Right lobe of liver (tissue), 6 donors: ENCODE results near the gene QPRT. TPM values are rescaled to one million over a fixed set of nuclear protein-coding genes. Genes with fewer than 3 reads are reported as not detected.

ENCODE experiments used
- ATAC-seq, 4 donors: fragments of 200-7000 bp; cut with Tn5 transposase; one replicate each; pipeline ENCODE4 v1.9.1; 2020; ENCODE audit warnings: mild to moderate bottlenecking in 4 of 4, moderate library complexity in 4 of 4
- DNase-seq, 3 donors: peaks; one replicate each; pipeline ENCODE4 v3.0.0-alpha.2; 2020
- H3K27ac ChIP-seq, 3 donors: fragments of 200-600 bp; one replicate each; pipeline ENCODE4 v1.8.0; 2022
- H3K27me3 ChIP-seq, 2 donors: fragments of 200-600 bp; one replicate each; pipeline ENCODE4 v1.8.0; 2022
- H3K36me3 ChIP-seq, 4 donors: fragments of 200-600 bp; sonication (generic) in 1 of 4; one replicate each; pipeline versions ENCODE4 v1.5.1 to v1.8.0; 2017 to 2022; ENCODE audit warnings: control low read depth in 1 of 4
- H3K4me1 ChIP-seq, 4 donors: fragments of 200-600 bp; sonication (generic) in 1 of 4; one replicate each; pipeline versions ENCODE4 v1.5.1 to v1.8.0; 2017 to 2022; ENCODE audit warnings: control low read depth in 1 of 4
- H3K4me3 ChIP-seq, 3 donors: fragments of 200-600 bp; one replicate each; pipeline ENCODE4 v1.8.0; 2022
- H3K9me3 ChIP-seq, 4 donors: fragments of 200-600 bp; sonication (generic) in 1 of 4; one replicate each; pipeline versions ENCODE4 v1.5.1 to v1.8.0; 2017 to 2022; ENCODE audit warnings: control low read depth in 1 of 4
- POLR2A ChIP-seq: fragments of 450-650 bp; IDR thresholded peaks from one replicate; pipeline ENCODE4 v1.6.1; 2017; ENCODE audit warnings: antibody characterized with exemption, mild to moderate bottlenecking
- WGBS: methylation state at CpG from one replicate; pipeline ENCODE4 v1.1.6; 2018; ENCODE audit warnings: low coverage, low lambda C conversion rate; ENCODE audit not compliant: insufficient coverage; ENCODE audit errors: missing lambda C conversion rate; 5-methylcytosine and 5-hydroxymethylcytosine counted together
- intact Hi-C, 2 donors: fragments of 100-400 bp; cut with DNase I; formaldehyde crosslinking; loops; one replicate each; pipeline versions ENCODE4 v1.11.2 to v1.14.1; 2022
- total RNA-seq, 6 experiments: library from RNA; depleted of rRNA in 2 of 6; stranded (reverse); fragments of >200 nt in 2 of 6; fragmentation: NEBNext Ultra II Directional in 3 of 6; extraction: Animal tissue kit (Norgen Biotek cat#: 25700) in 3 of 6; gene quantifications; one replicate each; pipeline versions ENCODE4 v1.1.0 to v1.2.4, GENCODE V29; 2016 to 2023
- TF ChIP-seq, protein P1 (sequence below), 4 donors: fragments of 200-600 bp in 3 of 4; fragments of 450-650 bp in 1 of 4; IDR thresholded peaks; one replicate each; pipeline versions ENCODE4 v1.5.1 to v1.8.0; 2016 to 2022; ENCODE audit warnings: antibody characterized with exemption in 4 of 4, mild to moderate bottlenecking in 2 of 4
- donor health status: DM: no; HTN: yes; CAD: no.
- donor health status: DM: no; HTN: no; CAD: no.
- donor health status: DM: no; HTN: no; CAD: no.
- donor health status: DM: no; HTN: yes; CAD: no.
- donor health status: DM: no; HTN: yes; CAD: no.

Gene QPRT
- total RNA-seq, 6 experiments from 2014 or later, result 95.2 to 154 (median 128) TPM

DNA sequence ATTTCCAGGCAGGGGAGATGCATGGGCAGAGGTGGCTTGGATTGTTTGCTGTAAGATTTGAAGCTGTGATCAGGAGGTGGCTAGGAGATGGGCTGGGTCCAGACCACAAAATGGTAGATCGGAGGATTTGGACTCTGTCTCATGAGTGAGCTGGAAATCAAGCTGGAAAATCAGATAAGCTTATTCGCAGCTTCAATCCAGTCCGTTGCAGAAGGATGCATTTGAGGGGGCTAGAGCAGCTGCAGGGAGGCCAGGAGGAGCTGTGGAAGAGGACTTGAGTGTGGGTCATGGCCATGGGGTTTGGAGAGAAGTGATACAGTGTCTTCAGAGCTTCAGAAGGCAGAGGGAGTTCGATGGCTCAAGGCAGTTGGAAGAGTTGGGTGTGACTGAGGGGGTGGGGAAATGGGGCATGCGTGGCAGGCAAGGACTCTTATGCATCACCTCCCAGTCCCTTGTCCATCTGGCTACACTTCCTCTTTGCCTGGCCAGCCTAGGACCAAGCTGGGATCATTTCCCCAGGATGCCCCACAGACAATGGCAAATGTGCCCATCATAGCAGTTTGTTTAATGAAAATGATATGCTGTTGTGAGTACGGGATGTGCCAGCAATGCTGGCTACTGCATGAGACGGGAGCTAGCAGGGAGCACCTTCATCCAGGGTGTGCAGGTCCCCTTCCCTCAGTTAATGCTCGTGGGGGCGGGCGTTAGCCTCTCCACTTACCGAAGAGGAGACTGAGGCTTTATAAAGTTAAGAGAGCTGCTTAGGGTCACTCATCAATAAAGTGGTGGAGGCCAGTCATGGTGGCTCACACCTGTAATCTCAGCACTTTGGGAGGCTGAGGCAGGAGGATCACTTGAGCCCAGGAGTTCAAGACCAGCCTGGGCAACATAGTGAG lies 20.6 kb downstream of the QPRT start:
- ATAC-seq (peak in 2 of 4 donors; percentile 5 to 6), DNase-seq (no peak)
- Histone ChIP-seq H3K27me3 (no peaks in the 10 kb centered on the region), H3K36me3 (peaks cover 0 to 5% (median 0%) of the 10 kb centered on the region in 4 donors), H3K4me3 (no peak overlapping the region), H3K4me1 (peaks cover 0 to 5% (median 0%) of the 10 kb centered on the region in 4 donors), H3K9me3 (no peaks in the 10 kb centered on the region), H3K27ac (no peak overlapping the region)
- intact Hi-C loops, result loop anchor here in 1 of 2 donors (10.0 kb wide), 1 partner anchor 325 kb away; the partner anchor contains the start of gene C16orf92
- TF ChIP-seq, protein P1, sequence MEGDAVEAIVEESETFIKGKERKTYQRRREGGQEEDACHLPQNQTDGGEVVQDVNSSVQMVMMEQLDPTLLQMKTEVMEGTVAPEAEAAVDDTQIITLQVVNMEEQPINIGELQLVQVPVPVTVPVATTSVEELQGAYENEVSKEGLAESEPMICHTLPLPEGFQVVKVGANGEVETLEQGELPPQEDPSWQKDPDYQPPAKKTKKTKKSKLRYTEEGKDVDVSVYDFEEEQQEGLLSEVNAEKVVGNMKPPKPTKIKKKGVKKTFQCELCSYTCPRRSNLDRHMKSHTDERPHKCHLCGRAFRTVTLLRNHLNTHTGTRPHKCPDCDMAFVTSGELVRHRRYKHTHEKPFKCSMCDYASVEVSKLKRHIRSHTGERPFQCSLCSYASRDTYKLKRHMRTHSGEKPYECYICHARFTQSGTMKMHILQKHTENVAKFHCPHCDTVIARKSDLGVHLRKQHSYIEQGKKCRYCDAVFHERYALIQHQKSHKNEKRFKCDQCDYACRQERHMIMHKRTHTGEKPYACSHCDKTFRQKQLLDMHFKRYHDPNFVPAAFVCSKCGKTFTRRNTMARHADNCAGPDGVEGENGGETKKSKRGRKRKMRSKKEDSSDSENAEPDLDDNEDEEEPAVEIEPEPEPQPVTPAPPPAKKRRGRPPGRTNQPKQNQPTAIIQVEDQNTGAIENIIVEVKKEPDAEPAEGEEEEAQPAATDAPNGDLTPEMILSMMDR (IDR thresholded peaks at IDR 0.05), result no peak
- no peak for TF ChIP-seq POLR2A
- 50% methylated on average over 6 of the region's 11 CpGs for WGBS

DNA sequence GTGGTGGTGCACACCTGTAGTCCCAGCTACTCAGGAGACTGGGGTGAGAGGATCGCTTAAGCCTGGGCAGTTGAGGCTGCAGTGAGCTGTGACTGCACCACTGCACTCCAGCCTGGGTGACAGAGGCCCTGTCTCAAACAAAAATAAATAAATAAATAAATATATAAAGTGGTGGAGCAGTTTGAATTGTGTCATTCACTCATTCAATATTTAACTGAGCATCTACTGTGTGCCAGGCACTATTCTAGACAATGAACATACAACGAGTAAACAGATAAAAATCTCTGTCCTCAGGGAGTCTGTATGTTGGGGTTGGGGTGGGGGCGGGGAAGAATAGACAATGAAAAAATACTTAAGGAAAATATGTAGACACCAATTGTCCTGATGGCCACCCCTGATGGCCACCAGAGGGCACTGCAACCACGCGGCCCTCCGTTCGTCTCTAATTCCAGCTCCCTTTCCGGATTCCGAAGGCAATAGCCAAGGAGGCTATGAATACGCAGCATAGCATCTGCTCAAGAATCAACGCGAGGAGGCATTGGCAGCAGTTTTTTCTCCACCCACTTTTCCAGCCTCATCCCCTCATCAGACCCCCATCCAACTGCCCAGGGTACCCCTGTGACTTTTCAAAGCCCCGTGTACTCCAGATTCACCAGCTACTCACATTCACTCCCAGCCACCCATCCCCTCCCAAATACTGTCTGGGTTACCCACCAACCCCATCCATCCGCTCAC lies 21.4 kb downstream of the QPRT start:
- DNase-seq, result peak; percentile 67 to 80 (median 74)
- Histone ChIP-seq H3K4me3 (no peak overlapping the region), H3K27ac (no peak overlapping the region), H3K27me3 (no peaks in the 10 kb centered on the region), H3K36me3 (peaks cover 0 to 5% (median 0%) of the 10 kb centered on the region in 4 donors), H3K4me1 (no peaks in the 10 kb centered on the region), H3K9me3 (no peaks in the 10 kb centered on the region)
- 12% methylated on average over 13 of the region's 14 CpGs for WGBS
- peak; percentile 85 to 96 (median 92) for ATAC-seq
- intact Hi-C loops, result no loop called here
- TF ChIP-seq, protein P1 (IDR thresholded peaks at IDR 0.05), result peak; percentile 75 to 94 (median 90)
- no peak for TF ChIP-seq POLR2A

DNA sequence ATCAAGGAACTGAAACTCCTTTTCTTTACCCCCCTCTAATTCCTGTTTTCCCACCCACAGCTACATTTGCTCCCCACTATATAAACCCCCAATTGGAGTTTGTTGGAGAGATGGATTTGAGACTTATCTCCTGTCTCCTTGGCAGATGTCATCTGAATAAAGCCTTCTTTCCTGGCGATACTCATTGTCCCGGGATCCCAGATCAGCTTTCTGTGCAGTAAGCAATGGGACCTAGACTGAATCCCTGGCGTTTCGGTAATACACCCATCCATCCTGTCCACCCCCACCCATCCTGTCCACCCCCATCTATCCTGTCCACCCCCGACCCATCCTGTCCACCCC lies 22.2 kb downstream of the QPRT start:
- H3K4me3 ChIP-seq, result no peak overlapping the region
- DNase-seq, result peak in 1 of 3 donors; percentile 27
- WGBS, result 79% methylated on average over 5 of the region's 5 CpGs
- no peak overlapping the region for H3K27ac ChIP-seq
- intact Hi-C loops, result no loop called here
- peaks cover 0 to 5% (median 0%) of the 10 kb centered on the region in 4 donors for H3K36me3 ChIP-seq
- no peaks in the 10 kb centered on the region for H3K9me3 ChIP-seq
- TF ChIP-seq POLR2A, result no peak
- TF ChIP-seq, protein P1 (IDR thresholded peaks at IDR 0.05), result no peak
- ATAC-seq, result no peak
- no peaks in the 10 kb centered on the region for H3K4me1 ChIP-seq
- H3K27me3 ChIP-seq, result no peaks in the 10 kb centered on the region

DNA sequence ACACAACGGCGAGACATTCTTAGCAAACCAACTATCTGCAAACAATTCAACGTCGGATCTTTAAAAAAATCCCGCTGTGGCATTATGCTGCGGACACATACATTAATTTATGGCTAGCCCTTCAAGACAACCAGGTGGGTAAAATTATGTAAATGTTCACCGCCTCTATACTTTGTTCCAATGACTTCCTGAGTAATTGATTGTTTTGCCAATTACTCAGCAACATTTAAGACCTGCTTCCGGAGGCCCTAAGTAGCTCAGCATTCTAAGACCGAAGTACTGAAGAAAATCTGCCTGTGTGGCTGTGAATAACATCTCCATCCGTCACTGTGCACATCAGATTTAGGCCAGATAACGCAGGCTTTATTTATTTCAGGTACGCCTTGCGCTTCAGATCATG lies 23.3 kb downstream of the QPRT start:
- ATAC-seq (no peak), DNase-seq (no peak)
- no peaks in the 10 kb centered on the region for H3K4me1 ChIP-seq
- no peaks in the 10 kb centered on the region for H3K27me3 ChIP-seq
- no peaks in the 10 kb centered on the region for H3K9me3 ChIP-seq
- no peak overlapping the region for H3K27ac ChIP-seq
- TF ChIP-seq POLR2A, result no peak
- TF ChIP-seq, protein P1 (IDR thresholded peaks at IDR 0.05), result no peak
- WGBS, result 52% methylated on average over 9 of the region's 13 CpGs
- no peak overlapping the region for H3K4me3 ChIP-seq
- intact Hi-C loops, result no loop called here
- H3K36me3 ChIP-seq, result peaks cover 0 to 3% (median 0%) of the 10 kb centered on the region in 4 donors
